ENCODE results near the gene LIN7B.

LIN7B gene

GRCh38 chr19:49146408-49146770 lies 32.2 kb downstream of the LIN7B start:
- peak; percentile 39 for DNase-seq

GRCh38 chr19:49148044-49148682 lies 34.0 kb downstream of the LIN7B start:
- no peak for DNase-seq

GRCh38 chr19:49148784-49149651 lies 34.8 kb downstream of the LIN7B start:
- DNase-seq, result peak; percentile 80

GRCh38 chr19:49149652-49150105 lies 35.5 kb downstream of the LIN7B start:
- peak; percentile 77 for DNase-seq

GRCh38 chr19:49150106-49150943 lies 36.2 kb downstream of the LIN7B start:
- peak; percentile 88 for DNase-seq

GRCh38 chr19:49150944-49151243 lies 36.7 kb downstream of the LIN7B start:
- no peak for DNase-seq

- peak; percentile 16 for DNase-seq
These were observed 37.3 kb downstream of the LIN7B start for GRCh38 chr19:49151267-49152118.

GRCh38 chr19:49152119-49152550 lies 38.0 kb downstream of the LIN7B start:
- DNase-seq, result no peak

- no peak for DNase-seq
These were observed 39.1 kb downstream of the LIN7B start for GRCh38 chr19:49153167-49153809.

- DNase-seq, result no peak
These were observed 40.1 kb downstream of the LIN7B start for GRCh38 chr19:49154279-49154678.

- no peak for DNase-seq
These were observed 41.0 kb downstream of the LIN7B start, which contains the start of gene HRC for GRCh38 chr19:49155005-49155819. Gene HRC, minus strand, starts transcription at chr19:49155396. Its CDS starts 159 bp downstream, at chr19:49155237.

GRCh38 chr19:49155820-49156346 lies 41.7 kb downstream of the LIN7B start:
- no peak for DNase-seq

GRCh38 chr19:49157445-49158224 lies 43.5 kb downstream of the LIN7B start, which contains the start of gene TRPM4:
Gene TRPM4, plus strand, starts transcription at chr19:49157792. Its CDS starts 75 bp downstream, at chr19:49157867.
- peak; percentile 54 for DNase-seq

GRCh38 chr19:49160450-49161189 lies 46.5 kb downstream of the LIN7B start:
- DNase-seq, result no peak

GRCh38 chr19:49161987-49162386 lies 47.8 kb downstream of the LIN7B start:
- no peak for DNase-seq

GRCh38 chr19:49165111-49165750 lies 51.1 kb downstream of the LIN7B start:
- DNase-seq, result peak; percentile 50

GRCh38 chr19:49165865-49166301 lies 51.7 kb downstream of the LIN7B start:
- DNase-seq, result no peak

GRCh38 chr19:49167857-49168409 lies 53.8 kb downstream of the LIN7B start:
- no peak for DNase-seq
